NCI-H2196 treated with DMSO at 0.1 percent for 48 hours (cell line): Measurements from ENCODE around the gene LEP.
"Not testable (repeated sequence)": the region's sequence is repeated elsewhere in the genome, so short reads cannot be mapped to it uniquely, and the experiment has no call there.

Source experiments
- DNase-seq: peaks from one replicate; lab custom pipeline; 2025; ENCODE audit not compliant: unreplicated experiment; lab: John Stamatoyannopoulos, UW

The LEP gene

GRCh38 chr7:128271471-128271941, 30.4 kb downstream of the LEP start:
- DNase-seq = no peak

- no peak for DNase-seq
Observed at GRCh38 chr7:128271942-128272481, 30.9 kb downstream of the LEP start.

DNA sequence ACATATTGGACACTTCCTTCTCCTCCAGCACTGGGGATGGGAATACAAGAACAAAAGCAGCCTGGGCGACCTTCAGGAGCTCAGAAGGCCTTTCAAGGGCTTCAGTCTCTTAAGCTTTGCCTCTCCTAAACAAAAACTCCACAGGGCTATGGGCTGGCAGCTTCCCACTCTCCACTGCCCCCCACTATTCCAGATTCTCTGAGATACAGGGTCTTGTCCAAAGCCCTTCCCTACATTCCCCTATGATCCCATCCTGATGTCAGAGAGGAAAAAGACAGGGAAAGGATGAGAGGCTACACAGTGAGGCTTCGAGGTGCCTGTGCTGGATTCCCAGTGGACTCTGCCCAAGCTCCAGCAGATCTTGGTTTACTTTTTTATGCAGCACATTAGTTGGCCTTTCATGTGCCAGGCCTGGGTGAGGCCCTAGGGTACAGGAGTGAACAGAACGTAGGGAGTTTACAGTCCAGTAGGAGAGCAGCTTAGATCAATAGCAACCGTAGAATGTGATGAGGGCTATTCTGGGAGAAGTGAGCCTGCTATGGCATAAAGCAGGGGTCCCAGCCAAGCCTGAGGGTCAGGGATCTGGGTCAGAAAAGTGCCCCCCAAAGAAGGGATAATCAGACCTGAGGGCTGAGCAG, 33.3 kb downstream of the LEP start:
- DNase-seq = no peak

DNA sequence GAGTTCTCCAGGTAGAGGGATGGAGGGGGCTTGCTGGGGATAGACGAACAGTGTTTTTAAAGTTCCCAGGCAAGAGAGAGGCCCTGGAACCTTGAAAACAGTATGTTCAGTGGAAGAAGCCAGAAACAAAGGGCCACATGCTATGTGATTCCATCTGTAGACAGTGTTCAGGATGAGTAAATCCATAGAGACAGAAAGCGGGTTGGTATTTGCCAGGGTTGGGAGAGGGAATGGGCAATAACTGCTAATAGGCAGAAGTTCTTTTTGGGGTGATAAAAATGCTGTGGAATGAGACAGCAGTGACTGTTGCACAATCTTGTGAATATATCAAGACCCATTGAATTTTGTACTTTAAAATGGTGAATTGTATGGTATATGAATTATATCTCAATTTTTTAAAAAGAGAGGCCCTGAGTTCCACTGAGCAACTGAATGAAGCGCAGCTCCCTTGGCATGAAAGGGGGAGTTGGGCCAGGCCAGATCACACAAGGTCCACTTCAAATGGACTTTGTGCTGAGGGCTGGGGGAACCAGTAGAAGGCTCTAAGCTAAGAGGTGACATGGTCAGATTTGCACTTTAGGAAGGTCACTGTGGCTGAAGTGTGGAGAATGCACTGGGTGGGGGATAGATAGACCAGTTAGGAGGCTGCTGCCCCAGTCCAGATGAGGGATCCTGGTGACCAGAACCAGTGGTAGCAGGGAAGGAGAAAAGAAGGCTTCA, 34.0 kb downstream of the LEP start:
- no peak for DNase-seq

- no peak for DNase-seq
Observed at GRCh38 chr7:128275681-128276080, 34.6 kb downstream of the LEP start.

- no peak for DNase-seq
Observed at GRCh38 chr7:128278366-128278765, 37.3 kb downstream of the LEP start.

DNA sequence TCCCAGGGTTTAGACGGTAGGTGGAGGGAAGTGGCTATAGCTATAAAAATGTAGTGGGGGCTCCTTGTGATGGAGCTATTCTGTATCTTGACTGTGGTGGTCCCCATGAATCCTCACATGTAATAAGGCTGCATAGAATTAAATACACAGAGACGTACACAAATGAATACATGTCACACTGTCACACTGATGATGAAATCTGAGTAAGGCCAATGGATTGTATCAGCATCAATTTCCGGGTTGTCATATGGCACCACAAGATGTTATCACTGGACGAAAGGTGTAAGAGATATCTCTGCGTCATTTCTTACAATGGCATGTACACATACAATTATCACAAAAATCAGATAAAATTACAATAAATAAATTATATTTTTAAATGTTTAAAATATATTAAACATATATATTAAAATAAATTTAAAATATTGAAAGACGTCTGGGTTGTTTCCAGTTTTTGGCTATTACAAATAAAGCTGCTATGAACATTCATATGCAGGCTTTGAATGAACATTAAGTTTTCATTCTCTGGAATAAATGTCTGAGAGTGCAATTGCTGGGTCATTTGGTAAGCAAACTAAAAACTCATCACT, 38.1 kb downstream of the LEP start:
- no peak for DNase-seq

GRCh38 chr7:128280451-128280850, 39.4 kb downstream of the LEP start:
- DNase-seq = not testable (repeated sequence)

DNA sequence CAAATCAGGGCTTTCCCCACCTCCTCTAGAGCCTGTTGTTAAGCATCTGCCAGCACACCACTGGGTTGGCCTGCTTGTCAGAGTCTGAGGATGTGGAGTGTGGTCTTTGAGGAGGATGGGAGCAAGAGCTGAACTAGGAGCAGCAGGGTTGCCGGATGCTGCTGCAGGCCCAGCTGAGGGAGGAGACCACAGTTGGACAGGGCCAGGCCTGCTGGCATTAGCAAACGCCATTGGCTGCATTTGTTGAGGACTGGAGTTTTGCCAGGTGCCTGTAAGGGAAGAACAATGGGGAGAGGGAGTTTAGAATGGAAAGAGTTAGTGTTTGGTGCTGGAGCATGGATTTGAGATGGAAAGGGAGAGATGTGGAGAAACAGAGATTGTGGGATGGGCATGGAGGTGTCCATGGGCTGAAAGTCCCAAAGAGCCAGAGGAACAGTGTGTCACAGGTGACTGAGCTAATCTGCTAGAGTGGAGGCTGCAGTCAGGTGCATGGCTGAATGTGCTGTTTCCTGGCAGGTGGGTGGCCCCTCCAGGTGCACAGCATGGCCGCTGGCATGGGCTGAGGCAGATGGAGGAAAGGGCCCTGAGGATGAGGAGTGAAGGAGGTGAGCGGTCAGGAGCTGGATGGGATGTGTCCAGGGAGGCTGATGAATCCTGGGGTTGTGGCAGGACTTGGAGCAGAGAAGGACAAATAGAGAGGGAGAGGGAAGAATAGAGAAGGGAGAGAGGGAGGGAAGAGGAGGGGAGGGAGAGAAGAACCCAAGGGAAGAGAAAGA, 40.7 kb downstream of the LEP start:
- DNase-seq = no peak

DNA sequence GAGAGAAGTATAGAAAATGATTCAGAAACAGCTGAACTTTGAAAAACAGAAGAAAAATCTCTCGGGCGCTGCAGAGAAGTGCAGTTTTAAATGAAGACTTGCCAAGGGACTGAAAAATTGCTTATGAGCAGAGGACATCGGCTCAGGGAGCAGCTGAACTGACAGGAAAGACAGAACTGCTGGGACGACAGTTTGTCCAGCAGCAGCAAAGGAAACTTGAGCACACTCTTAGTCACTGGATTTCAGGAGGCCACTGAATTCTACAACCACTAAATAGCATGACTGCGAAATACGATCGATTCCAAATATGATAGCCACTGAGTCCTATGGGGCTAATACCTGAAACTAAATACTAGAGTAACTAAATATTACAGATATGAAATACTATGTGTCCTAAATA, 43.0 kb downstream of the LEP start:
- DNase-seq = no peak

DNA sequence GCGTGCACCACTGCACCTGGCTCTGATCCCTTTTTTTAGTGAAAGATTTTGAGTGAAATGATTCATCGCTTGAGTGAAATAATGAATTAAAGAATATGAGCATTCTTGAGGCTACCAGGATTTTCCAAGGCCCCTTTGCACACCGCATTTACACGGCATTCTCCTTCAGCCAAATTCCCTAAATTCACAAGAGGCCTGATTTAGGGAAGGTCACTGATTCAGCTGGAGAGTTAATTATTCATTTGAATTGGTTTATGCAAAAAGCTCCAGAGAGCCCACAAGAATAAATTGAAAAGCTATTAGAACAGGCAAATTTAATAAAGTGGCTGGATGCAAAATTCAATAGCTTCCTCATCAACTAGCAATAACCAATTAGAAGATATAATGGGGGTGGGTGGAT, 46.5 kb downstream of the LEP start:
- no peak for DNase-seq

DNA sequence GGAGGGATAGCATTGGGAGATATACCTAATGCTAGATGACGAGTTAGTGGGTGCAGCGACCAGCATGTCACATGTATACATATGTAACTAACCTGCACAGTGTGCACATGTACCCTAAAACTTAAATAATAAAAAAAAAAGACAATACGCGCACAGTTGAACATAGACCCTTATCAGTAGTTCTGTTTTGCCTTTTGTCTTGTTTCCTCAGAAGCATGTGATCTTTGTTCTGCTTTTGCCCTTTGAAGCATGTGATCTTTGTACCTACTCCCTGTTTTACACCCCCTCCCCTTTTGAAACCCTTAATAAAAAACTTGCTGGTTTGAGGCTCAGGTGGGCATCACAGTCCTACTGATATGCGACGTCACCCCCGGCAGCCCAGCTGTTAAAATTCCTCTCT, 56.9 kb downstream of the LEP start:
- not testable (repeated sequence) for DNase-seq

GRCh38 chr7:128299109-128299607, 58.1 kb downstream of the LEP start:
- no peak for DNase-seq

GRCh38 chr7:128302139-128302538, 61.1 kb downstream of the LEP start:
- no peak for DNase-seq

GRCh38 chr7:128303133-128303532, 62.1 kb downstream of the LEP start:
- DNase-seq = no peak

GRCh38 chr7:128303643-128304042, 62.6 kb downstream of the LEP start:
- no peak for DNase-seq

- no peak for DNase-seq
Observed at GRCh38 chr7:128304212-128304611, 63.1 kb downstream of the LEP start.

GRCh38 chr7:128307061-128307460, 66.0 kb downstream of the LEP start:
- DNase-seq = no peak
